Testis (tissue), 2 donors: ENCODE measurements around the gene HOXA3.

Source experiments
- POLR2A ChIP-seq: fragments of 450-650 bp; IDR thresholded peaks from one replicate; pipeline ENCODE4 v1.6.1; 2017; ENCODE audit warnings: antibody characterized with exemption, mild to moderate bottlenecking, moderate library complexity
- TF ChIP-seq, protein P1 (sequence below), 3 experiments: fragments of 450-650 bp in 2 of 3; fragments of 200-600 bp in 1 of 3; sonication (generic) in 1 of 3; IDR thresholded peaks; one replicate each; pipeline ENCODE4 v1.5.1; 2016 to 2019; ENCODE audit warnings: antibody characterized with exemption in 3 of 3, mild to moderate bottlenecking in 2 of 3, moderate library complexity in 1 of 3

DNA sequence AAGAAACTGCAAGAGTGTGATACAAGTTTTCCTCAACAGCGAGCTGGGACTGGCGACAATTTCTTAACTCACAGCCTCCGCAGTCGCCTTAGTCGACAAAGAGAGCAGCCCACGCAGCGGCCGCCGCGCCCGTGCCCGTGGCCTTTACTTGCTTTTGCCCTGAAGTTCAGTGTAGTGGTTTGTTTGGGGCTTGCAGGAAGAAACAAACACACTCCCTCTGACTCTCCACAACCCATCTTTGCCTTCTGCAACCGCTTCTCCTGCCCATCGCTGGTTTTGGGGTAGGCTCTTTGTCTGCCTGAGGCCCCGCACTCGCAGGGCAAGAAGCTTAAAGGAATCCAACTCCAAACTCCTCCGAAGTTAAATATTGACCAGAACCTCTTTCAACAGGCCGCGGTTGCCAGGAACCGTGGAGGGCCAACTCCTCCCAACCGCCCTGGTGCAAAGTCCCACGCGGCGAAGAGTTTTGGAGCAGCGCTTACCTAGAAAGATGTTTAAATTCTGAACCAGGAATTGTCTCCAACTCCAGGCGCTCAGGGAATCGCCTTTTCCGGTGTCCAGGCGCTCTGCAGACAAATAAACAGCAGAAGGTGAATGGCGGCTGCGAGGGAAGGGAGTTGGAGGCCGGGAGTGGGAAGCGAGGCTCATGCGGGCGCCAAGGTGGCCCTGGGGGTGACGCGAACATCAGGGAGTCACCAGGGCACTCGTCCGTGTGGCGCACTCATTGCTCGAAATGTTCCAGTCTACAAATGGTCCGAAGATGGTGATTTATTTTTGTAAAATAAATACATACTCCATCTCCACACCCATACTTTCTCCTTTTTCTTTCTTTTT is 30.1 kb downstream of the HOXA3 start:
- TF ChIP-seq, protein P1, sequence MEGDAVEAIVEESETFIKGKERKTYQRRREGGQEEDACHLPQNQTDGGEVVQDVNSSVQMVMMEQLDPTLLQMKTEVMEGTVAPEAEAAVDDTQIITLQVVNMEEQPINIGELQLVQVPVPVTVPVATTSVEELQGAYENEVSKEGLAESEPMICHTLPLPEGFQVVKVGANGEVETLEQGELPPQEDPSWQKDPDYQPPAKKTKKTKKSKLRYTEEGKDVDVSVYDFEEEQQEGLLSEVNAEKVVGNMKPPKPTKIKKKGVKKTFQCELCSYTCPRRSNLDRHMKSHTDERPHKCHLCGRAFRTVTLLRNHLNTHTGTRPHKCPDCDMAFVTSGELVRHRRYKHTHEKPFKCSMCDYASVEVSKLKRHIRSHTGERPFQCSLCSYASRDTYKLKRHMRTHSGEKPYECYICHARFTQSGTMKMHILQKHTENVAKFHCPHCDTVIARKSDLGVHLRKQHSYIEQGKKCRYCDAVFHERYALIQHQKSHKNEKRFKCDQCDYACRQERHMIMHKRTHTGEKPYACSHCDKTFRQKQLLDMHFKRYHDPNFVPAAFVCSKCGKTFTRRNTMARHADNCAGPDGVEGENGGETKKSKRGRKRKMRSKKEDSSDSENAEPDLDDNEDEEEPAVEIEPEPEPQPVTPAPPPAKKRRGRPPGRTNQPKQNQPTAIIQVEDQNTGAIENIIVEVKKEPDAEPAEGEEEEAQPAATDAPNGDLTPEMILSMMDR (IDR thresholded peaks at IDR 0.05) = no peak
- TF ChIP-seq POLR2A = no peak
